Trophoblast cell (in vitro differentiated cells and primary cell): ENCODE measurements around the gene LGR5.

Experiments
- DNase-seq, 2 donors: peaks; one replicate each; pipeline ENCODE4 v3.0.0-alpha.2; 2016
- H2AFZ ChIP-seq: 2 replicates; pipeline ENCODE4 v1.6.1; 2013; ENCODE audit warnings: low read length, moderate library complexity, mild to moderate bottlenecking; ENCODE audit not compliant: insufficient read depth, poor library complexity
- H2AK5ac ChIP-seq: 2 replicates; pipeline ENCODE4 v1.6.1; 2013; ENCODE audit warnings: mild to moderate bottlenecking, low read length
- H2BK120ac ChIP-seq: 2 replicates; pipeline ENCODE4 v1.6.1; 2013; ENCODE audit warnings: low read length, mild to moderate bottlenecking, moderate library complexity; ENCODE audit not compliant: insufficient read depth, poor library complexity
- H2BK12ac ChIP-seq: 2 replicates; pipeline ENCODE4 v1.6.1; 2013; ENCODE audit warnings: mild to moderate bottlenecking, low read length, moderate library complexity
- H2BK5ac ChIP-seq: 2 replicates; pipeline ENCODE4 v1.6.1; 2013; ENCODE audit warnings: low read length, low read depth, moderate library complexity, mild to moderate bottlenecking; ENCODE audit not compliant: poor library complexity
- H3K14ac ChIP-seq: 2 replicates; pipeline ENCODE4 v1.6.1; 2013; ENCODE audit warnings: mild to moderate bottlenecking, low read length
- H3K18ac ChIP-seq: 2 replicates; pipeline ENCODE4 v1.6.1; 2013; ENCODE audit warnings: mild to moderate bottlenecking, low read length
- H3K23ac ChIP-seq: 2 replicates; pipeline ENCODE4 v1.6.1; 2013; ENCODE audit warnings: low read length
- H3K27ac ChIP-seq: 2 replicates; pipeline ENCODE4 v1.5.1; 2013; ENCODE audit warnings: low read depth, mild to moderate bottlenecking, inconsistent platforms, low read length, moderate library complexity
- H3K27me3 ChIP-seq: 2 replicates; pipeline ENCODE4 v1.6.1; 2013; ENCODE audit warnings: inconsistent platforms, mild to moderate bottlenecking, low read length, moderate library complexity; ENCODE audit not compliant: insufficient read depth
- H3K36me3 ChIP-seq, 2 experiments: 1 replicate in 1 of 2; 2 replicates in 1 of 2; pipeline ENCODE4 v1.6.1; 2013; ENCODE audit warnings: low read length in 2 of 2, mild to moderate bottlenecking in 2 of 2, moderate library complexity in 1 of 2; ENCODE audit not compliant: insufficient read depth in 2 of 2, control insufficient read depth in 1 of 2
- H3K4ac ChIP-seq: 2 replicates; pipeline ENCODE4 v1.6.1; 2013; ENCODE audit warnings: low read depth, mild to moderate bottlenecking, low read length, moderate library complexity
- H3K4me1 ChIP-seq, 2 experiments: 1 replicate in 1 of 2; 2 replicates in 1 of 2; pipeline ENCODE4 v1.6.1; 2013; ENCODE audit warnings: low read length in 2 of 2, mild to moderate bottlenecking in 2 of 2, moderate library complexity in 1 of 2; ENCODE audit not compliant: insufficient read depth in 2 of 2, control insufficient read depth in 1 of 2
- H3K4me2 ChIP-seq: 2 replicates; pipeline ENCODE4 v1.6.1; 2013; ENCODE audit warnings: inconsistent platforms, mild to moderate bottlenecking, low read length, moderate library complexity
- H3K4me3 ChIP-seq: 2 replicates; pipeline ENCODE4 v1.5.1; 2013; ENCODE audit warnings: mild to moderate bottlenecking, low read depth, low read length, inconsistent platforms
- H3K79me1 ChIP-seq: one replicate; pipeline ENCODE4 v1.6.1; 2013; ENCODE audit warnings: low read length
- H3K79me2 ChIP-seq: 2 replicates; pipeline ENCODE4 v1.6.1; 2013; ENCODE audit warnings: low read length, mild to moderate bottlenecking; ENCODE audit not compliant: control insufficient read depth, insufficient read depth, poor library complexity
- H3K9ac ChIP-seq: 2 replicates; pipeline ENCODE4 v1.6.1; 2013; ENCODE audit warnings: mild to moderate bottlenecking, low read length
- H3K9me3 ChIP-seq: 2 replicates; pipeline ENCODE4 v1.6.1; 2013; ENCODE audit warnings: low read depth, mild to moderate bottlenecking, control low read depth, inconsistent platforms, low read length; ENCODE audit not compliant: insufficient read depth
- H4K12ac ChIP-seq: 2 replicates; pipeline ENCODE4 v1.6.1; 2013; ENCODE audit warnings: low read depth, mild to moderate bottlenecking, low read length, moderate library complexity
- H4K8ac ChIP-seq: 2 replicates; pipeline ENCODE4 v1.6.1; 2013; ENCODE audit warnings: low read depth, mild to moderate bottlenecking, low read length, moderate library complexity
- H4K91ac ChIP-seq: one replicate; pipeline ENCODE4 v1.6.1; 2013; ENCODE audit warnings: low read depth, mild to moderate bottlenecking, low read length, moderate library complexity
- WGBS: extraction: QIAGEN DNeasy Blood & Tissue Kit; methylation state at CpG from one replicate; pipeline ENCODE4 v1.1.7; 2013; ENCODE audit warnings: missing lambda C conversion rate; ENCODE audit not compliant: insufficient read length, insufficient coverage; ENCODE audit errors: extremely low coverage; 5-methylcytosine and 5-hydroxymethylcytosine counted together

LGR5 gene

DNA sequence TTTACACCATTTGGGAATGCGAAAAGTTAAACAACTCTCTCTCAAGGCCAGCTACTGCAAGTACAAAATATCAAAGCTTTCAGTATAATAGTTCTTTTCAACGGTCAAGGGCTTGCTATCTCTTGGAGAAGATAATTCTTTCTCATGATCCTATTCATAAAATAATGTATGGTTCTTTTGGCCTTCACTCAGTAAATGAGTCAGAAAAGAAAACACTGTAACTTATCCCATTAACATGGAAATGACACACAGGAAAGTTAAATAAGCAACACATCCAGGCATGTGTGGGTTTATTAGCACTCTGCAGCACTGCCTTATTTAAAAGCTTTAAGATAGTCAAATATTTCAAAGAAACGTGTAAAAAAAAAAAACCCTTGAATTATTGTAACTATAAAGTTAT lies 187.2 kb downstream of the LGR5 start:
- Histone ChIP-seq H3K27ac (no peak overlapping the region), H2BK12ac (no peak overlapping the region), H3K14ac (no peak overlapping the region), H3K36me3 (peaks cover 15 to 22% of the 10 kb centered on the region in 2 experiments), H4K12ac (no peak overlapping the region), H3K9ac (no peak overlapping the region), H3K4me2 (no peak overlapping the region), H3K4ac (no peak overlapping the region), H4K8ac (no peak overlapping the region), H2BK5ac (no peak overlapping the region), H3K79me2 (no peaks in the 10 kb centered on the region), H3K4me3 (no peak overlapping the region), H3K27me3 (no peaks in the 10 kb centered on the region), H3K4me1 (no peaks in the 10 kb centered on the region), H3K23ac (no peak overlapping the region), H3K18ac (no peak overlapping the region), H4K91ac (no peak overlapping the region), H3K9me3 (no peaks in the 10 kb centered on the region), H3K79me1 (no peaks in the 10 kb centered on the region), H2AK5ac (no peak overlapping the region), H2BK120ac (no peak overlapping the region), H2AFZ (no peak overlapping the region)
- no CpG with 5 or more reads among the region's 3 CpGs for WGBS
- no peak for DNase-seq

DNA sequence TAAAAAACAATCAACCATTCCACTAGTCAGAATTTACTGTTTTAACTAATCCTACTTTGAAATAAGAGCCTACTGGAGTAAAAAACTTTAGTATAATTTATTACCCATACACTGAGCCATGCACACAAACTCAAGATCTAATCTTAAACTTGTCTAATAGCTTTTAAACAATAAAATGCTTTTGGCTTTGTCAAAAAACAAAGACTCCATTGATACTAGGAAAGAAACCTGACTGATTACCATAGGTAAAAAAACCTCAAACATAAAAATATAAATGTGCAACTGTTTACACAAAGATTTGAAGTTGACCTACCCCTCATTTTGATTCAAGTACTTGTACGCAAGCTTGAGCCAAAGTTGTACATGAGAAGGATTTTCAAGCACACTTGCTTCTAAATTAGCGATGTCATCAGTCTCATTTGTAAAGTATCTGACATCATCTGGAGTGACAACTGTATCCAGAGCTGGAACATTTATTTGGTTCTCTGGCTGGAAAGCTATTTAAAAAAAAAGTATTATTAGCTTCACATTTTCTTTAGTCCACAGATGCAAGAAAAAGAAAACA lies 187.9 kb downstream of the LGR5 start:
- H3K14ac ChIP-seq = no peak overlapping the region
- H3K23ac ChIP-seq = no peak overlapping the region
- H3K36me3 ChIP-seq = peaks cover 12 to 20% of the 10 kb centered on the region in 2 experiments
- H3K27ac ChIP-seq = no peak overlapping the region
- DNase-seq = no peak
- no peaks in the 10 kb centered on the region for H3K4me1 ChIP-seq
- no peaks in the 10 kb centered on the region for H3K79me2 ChIP-seq
- no CpG with 5 or more reads among the region's 2 CpGs for WGBS
- H3K27me3 ChIP-seq = no peaks in the 10 kb centered on the region
- no peak overlapping the region for H3K18ac ChIP-seq
- H3K4me3 ChIP-seq = no peak overlapping the region
- H3K9me3 ChIP-seq = no peaks in the 10 kb centered on the region
- no peak overlapping the region for H2AK5ac ChIP-seq
- H3K79me1 ChIP-seq = no peaks in the 10 kb centered on the region
- no peak overlapping the region for H2BK12ac ChIP-seq
- H2BK5ac ChIP-seq = no peak overlapping the region
- H2AFZ ChIP-seq = no peak overlapping the region
- no peak overlapping the region for H4K12ac ChIP-seq
- H3K4ac ChIP-seq = no peak overlapping the region
- H4K91ac ChIP-seq = no peak overlapping the region
- H3K9ac ChIP-seq = no peak overlapping the region
- no peak overlapping the region for H4K8ac ChIP-seq
- H3K4me2 ChIP-seq = no peak overlapping the region
- H2BK120ac ChIP-seq = no peak overlapping the region
